H9 (cell line): ENCODE results near the gene PQBP1. TPM values are rescaled to one million over a fixed set of nuclear protein-coding genes. Genes with fewer than 3 reads are reported as not detected.

Experiments
- DNase-seq: peaks from one replicate; pipeline ENCODE4 v3.0.0-alpha.2; 2017
- H2AFZ ChIP-seq: one replicate; pipeline ENCODE4 v1.6.1; 2013; ENCODE audit warnings: mild to moderate bottlenecking, low read length, control low read depth, moderate library complexity
- H2AK5ac ChIP-seq: 2 replicates; pipeline ENCODE4 v1.6.1; 2013; ENCODE audit warnings: low read length, control low read depth, mixed read lengths; ENCODE audit not compliant: insufficient read length
- H2BK120ac ChIP-seq: one replicate; pipeline ENCODE4 v1.6.1; 2013; ENCODE audit warnings: low read depth, mild to moderate bottlenecking, low read length, control low read depth, inconsistent platforms; ENCODE audit not compliant: poor library complexity, severe bottlenecking
- H2BK12ac ChIP-seq: 2 replicates; pipeline ENCODE4 v1.6.1; 2013; ENCODE audit warnings: low read length, control low read depth, mixed read lengths, low read depth; ENCODE audit not compliant: insufficient read length
- H2BK15ac ChIP-seq: 2 replicates; pipeline ENCODE4 v1.6.1; 2013; ENCODE audit warnings: low read depth, low read length, control low read depth
- H2BK20ac ChIP-seq: one replicate; pipeline ENCODE4 v1.6.1; 2013; ENCODE audit warnings: low read depth, mild to moderate bottlenecking, low read length, control low read depth, inconsistent platforms; ENCODE audit not compliant: poor library complexity, severe bottlenecking
- H2BK5ac ChIP-seq: 2 replicates; pipeline ENCODE4 v1.6.1; 2013; ENCODE audit warnings: low read length, control low read depth, mixed read lengths; ENCODE audit not compliant: insufficient read length
- H3K14ac ChIP-seq: 2 replicates; pipeline ENCODE4 v1.6.1; 2013; ENCODE audit warnings: low read length, control low read depth; ENCODE audit not compliant: insufficient read depth
- H3K18ac ChIP-seq: 2 replicates; pipeline ENCODE4 v1.6.1; 2013; ENCODE audit warnings: low read depth, mild to moderate bottlenecking, mixed read lengths, low read length, control low read depth; ENCODE audit not compliant: insufficient read length
- H3K23ac ChIP-seq: 2 replicates; pipeline ENCODE4 v1.6.1; 2013; ENCODE audit warnings: low read length, control low read depth, mixed read lengths, low read depth; ENCODE audit not compliant: insufficient read length
- H3K23me2 ChIP-seq: 2 replicates; pipeline ENCODE4 v1.6.1; 2013; ENCODE audit warnings: low read depth, mild to moderate bottlenecking, mixed read lengths, low read length, control low read depth; ENCODE audit not compliant: insufficient read length, poor library complexity, severe bottlenecking
- H3K27ac ChIP-seq: 2 replicates; pipeline ENCODE4 v1.5.1; 2013; ENCODE audit warnings: low read length, control low read depth, mixed read lengths, low read depth; ENCODE audit not compliant: insufficient read length
- H3K27me3 ChIP-seq: 2 replicates; pipeline ENCODE4 v1.6.1; 2013; ENCODE audit warnings: low read length, control low read depth, inconsistent platforms; ENCODE audit not compliant: insufficient read depth
- H3K4ac ChIP-seq: 2 replicates; pipeline ENCODE4 v1.6.1; 2013; ENCODE audit warnings: low read depth, mild to moderate bottlenecking, control low read depth, inconsistent platforms, low read length, moderate library complexity
- H3K4me1 ChIP-seq: 2 replicates; pipeline ENCODE4 v1.6.1; 2013; ENCODE audit warnings: low read length, control low read depth, inconsistent platforms; ENCODE audit not compliant: insufficient read depth
- H3K4me2 ChIP-seq: 2 replicates; pipeline ENCODE4 v1.6.1; 2013; ENCODE audit warnings: low read length, control low read depth, mixed read lengths; ENCODE audit not compliant: insufficient read length, insufficient read depth
- H3K56ac ChIP-seq: 2 replicates; pipeline ENCODE4 v1.6.1; 2013; ENCODE audit warnings: low read depth, mild to moderate bottlenecking, mixed read lengths, low read length, control low read depth; ENCODE audit not compliant: insufficient read length
- H3K79me1 ChIP-seq: 2 replicates; pipeline ENCODE4 v1.6.1; 2013; ENCODE audit warnings: low read depth, mild to moderate bottlenecking, moderate library complexity, low read length, control low read depth, inconsistent platforms; ENCODE audit not compliant: insufficient read depth, poor library complexity, severe bottlenecking
- H3K79me2 ChIP-seq: 2 replicates; pipeline ENCODE4 v1.6.1; 2013; ENCODE audit warnings: low read length, control low read depth, inconsistent platforms; ENCODE audit not compliant: insufficient read depth
- H3K9ac ChIP-seq: 2 replicates; pipeline ENCODE4 v1.6.1; 2013; ENCODE audit warnings: low read length, control low read depth, mixed read lengths; ENCODE audit not compliant: insufficient read length; ENCODE audit errors: extremely low read depth
- H3K9me3 ChIP-seq: one replicate; pipeline ENCODE4 v1.6.1; 2013; ENCODE audit warnings: low read depth, low read length, inconsistent platforms; ENCODE audit not compliant: control insufficient read depth
- H3T11ph ChIP-seq: one replicate; pipeline ENCODE4 v1.6.1; 2013; ENCODE audit warnings: mild to moderate bottlenecking, low read length, control low read depth, inconsistent platforms
- H4K20me1 ChIP-seq: one replicate; pipeline ENCODE4 v1.6.1; 2013; ENCODE audit not compliant: control insufficient read depth, insufficient read length, insufficient read depth
- H4K5ac ChIP-seq: 2 replicates; pipeline ENCODE4 v1.6.1; 2013; ENCODE audit warnings: low read depth, mild to moderate bottlenecking, mixed read lengths, low read length, control low read depth; ENCODE audit not compliant: insufficient read length
- H4K8ac ChIP-seq: replicated peaks from 2 replicates; pipeline ENCODE4 v1.6.1; 2013; ENCODE audit warnings: low read length, control low read depth, mixed read lengths, low read depth; ENCODE audit not compliant: insufficient read length
- H4K91ac ChIP-seq: 2 replicates; pipeline ENCODE4 v1.6.1; 2013; ENCODE audit warnings: low read depth, mild to moderate bottlenecking, moderate library complexity, mixed read lengths, low read length, control low read depth; ENCODE audit not compliant: insufficient read length
- H3K27ac Mint-ChIP-seq, 3 experiments: 2 replicates in 2 of 3; 3 replicates in 1 of 3; pipeline ENCODE4 v1.8.0; 2020 to 2021; ENCODE audit warnings: mixed read lengths in 3 of 3, mild to moderate bottlenecking in 1 of 3, moderate library complexity in 1 of 3
- H3K27me3 Mint-ChIP-seq: 2 replicates; pipeline ENCODE4 v1.8.0; 2021; ENCODE audit warnings: low read depth, mild to moderate bottlenecking, moderate library complexity, mixed read lengths
- H3K36me3 Mint-ChIP-seq, 3 experiments: 2 replicates in 2 of 3; 3 replicates in 1 of 3; pipeline ENCODE4 v1.8.0; 2020 to 2021; ENCODE audit warnings: low read depth in 3 of 3, mixed read lengths in 3 of 3; ENCODE audit not compliant: insufficient read depth in 1 of 3
- H3K4me1 Mint-ChIP-seq, 2 experiments: 2 replicates each; pipeline ENCODE4 v1.8.0; 2020; ENCODE audit warnings: mixed read lengths in 2 of 2
- H3K4me3 Mint-ChIP-seq, 2 experiments: 2 replicates in 1 of 2; 3 replicates in 1 of 2; pipeline ENCODE4 v1.8.0; 2020 to 2021; ENCODE audit warnings: mild to moderate bottlenecking in 2 of 2, mixed read lengths in 2 of 2, moderate library complexity in 1 of 2
- H3K9me3 Mint-ChIP-seq, 2 experiments: 2 replicates in 1 of 2; 3 replicates in 1 of 2; pipeline ENCODE4 v1.8.0; 2020; ENCODE audit warnings: mild to moderate bottlenecking in 2 of 2, mixed read lengths in 2 of 2, moderate library complexity in 1 of 2
- CTCF ChIP-seq: fragments of 200-600 bp; sonication (generic); conservative IDR thresholded peaks from 3 replicates; pipeline ENCODE4 v1.8.0; 2021; ENCODE audit warnings: antibody characterized with exemption, mild to moderate bottlenecking
- WGBS: extraction: QIAGEN DNeasy Blood & Tissue Kit; methylation state at CpG from one replicate; pipeline ENCODE4 v1.1.7; 2013; ENCODE audit warnings: missing lambda C conversion rate, low lambda C conversion rate, mixed read lengths; ENCODE audit not compliant: insufficient read length; ENCODE audit errors: extremely low coverage; 5-methylcytosine and 5-hydroxymethylcytosine counted together
- total RNA-seq: library from RNA; stranded (reverse); gene quantifications from 2 replicates; pipeline ENCODE4 v1.2.1, GENCODE V29; 2021

The PQBP1 gene
- total RNA-seq, 1 experiment from 2014 or later, result 87.9 TPM

GRCh38 chrX:48904180-48904579 is 6.5 kb downstream of the PQBP1 start:
- Histone ChIP-seq H3K23me2 (no peaks in the 10 kb centered on the region), H3K14ac (no peak overlapping the region), H3K23ac (no peak overlapping the region), H2BK20ac (no peak overlapping the region), H2BK5ac (no peak overlapping the region), H3K56ac (no peak overlapping the region), H2AK5ac (no peak overlapping the region), H3K18ac (no peak overlapping the region), H3K9ac (no peak overlapping the region), H4K8ac (no peak overlapping the region), H2BK120ac (no peak overlapping the region), H3K27me3 (no peaks in the 10 kb centered on the region), H3K4me2 (no peak overlapping the region), H3K79me1 (no peaks in the 10 kb centered on the region), H2AFZ (no peak overlapping the region), H3K4me1 (no peaks in the 10 kb centered on the region), H4K5ac (no peak overlapping the region), H2BK12ac (no peak overlapping the region), H4K20me1 (peaks cover 3% of the 10 kb centered on the region), H4K91ac (no peak overlapping the region), H3K27ac (no peak overlapping the region), H3K4ac (no peak overlapping the region), H3T11ph (no peak overlapping the region), H2BK15ac (no peak overlapping the region), H3K9me3 (no peaks in the 10 kb centered on the region), H3K79me2 (no peaks in the 10 kb centered on the region; the same call in 1 of the 2 replicates)
- Mint-ChIP-seq H3K27me3 (no peaks in the 10 kb centered on the region; the same call in none of the 2 replicates), H3K27ac (peak overlapping the region in 1 of 3 experiments; percentile 13; a peak in 1 of 7 replicates), H3K9me3 (peaks cover 72 to 73% of the 10 kb centered on the region in 2 experiments), H3K4me3 (peak overlapping the region in 1 of 2 experiments; percentile 61; a peak in 3 of 5 replicates), H3K36me3 (peaks cover 23 to 58% (median 50%) of the 10 kb centered on the region in 3 experiments), H3K4me1 (peaks cover 4 to 5% of the 10 kb centered on the region in 2 experiments; a peak in 3 of 4 replicates)
- DNase-seq, result no peak
- TF ChIP-seq CTCF, result no peak
- no CpG with 5 or more reads among the region's 8 CpGs for WGBS
